HG03103 (cell line): ENCODE data around the gene AFF2.

Source experiments
- ATAC-seq: cut with Tn5 transposase; IDR thresholded peaks from one replicate; pipeline ENCODE4 v1.9.1; 2021; ENCODE audit warnings: low read depth; ENCODE audit not compliant: unreplicated experiment

AFF2 gene

DNA sequence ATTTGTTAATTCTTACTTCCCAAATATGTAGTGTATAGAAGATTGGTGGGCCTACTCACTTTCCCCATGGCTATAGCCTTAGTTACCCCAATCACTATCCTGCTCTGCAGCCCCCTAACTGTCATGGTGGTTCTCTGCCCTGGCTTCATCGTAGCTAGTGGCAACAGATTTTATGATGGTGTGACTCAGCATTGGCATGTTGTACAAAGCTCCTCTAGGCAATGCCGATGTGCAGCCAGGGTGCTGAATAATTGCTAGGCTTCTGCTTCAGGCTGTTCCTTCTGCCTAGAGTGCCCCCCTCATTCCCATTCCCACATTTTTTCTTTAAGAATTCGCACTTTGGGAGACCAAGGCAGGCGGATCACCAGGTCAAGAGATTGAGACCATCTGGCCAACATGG lies 35.2 kb downstream of the AFF2 start:
- no peak for ATAC-seq

DNA sequence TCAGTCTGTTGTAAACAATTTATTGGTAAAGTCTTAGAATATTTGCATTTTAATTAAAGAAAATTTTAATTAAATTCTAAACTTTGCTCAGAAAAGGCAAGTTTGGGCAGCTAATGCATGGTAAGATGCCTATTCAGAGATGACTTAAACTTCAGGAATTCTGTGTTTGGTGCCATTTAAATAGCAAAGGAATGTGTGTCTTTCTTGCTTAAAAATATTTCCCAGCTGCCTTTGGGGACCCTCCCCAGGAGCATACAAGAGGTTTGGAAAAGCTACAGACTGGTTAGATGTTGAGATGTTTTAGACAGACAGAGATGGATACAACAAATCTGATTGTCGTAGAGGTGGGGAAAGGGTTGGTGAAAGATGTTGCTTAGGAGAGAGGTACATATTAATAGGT lies 36.5 kb downstream of the AFF2 start:
- ATAC-seq = no peak

DNA sequence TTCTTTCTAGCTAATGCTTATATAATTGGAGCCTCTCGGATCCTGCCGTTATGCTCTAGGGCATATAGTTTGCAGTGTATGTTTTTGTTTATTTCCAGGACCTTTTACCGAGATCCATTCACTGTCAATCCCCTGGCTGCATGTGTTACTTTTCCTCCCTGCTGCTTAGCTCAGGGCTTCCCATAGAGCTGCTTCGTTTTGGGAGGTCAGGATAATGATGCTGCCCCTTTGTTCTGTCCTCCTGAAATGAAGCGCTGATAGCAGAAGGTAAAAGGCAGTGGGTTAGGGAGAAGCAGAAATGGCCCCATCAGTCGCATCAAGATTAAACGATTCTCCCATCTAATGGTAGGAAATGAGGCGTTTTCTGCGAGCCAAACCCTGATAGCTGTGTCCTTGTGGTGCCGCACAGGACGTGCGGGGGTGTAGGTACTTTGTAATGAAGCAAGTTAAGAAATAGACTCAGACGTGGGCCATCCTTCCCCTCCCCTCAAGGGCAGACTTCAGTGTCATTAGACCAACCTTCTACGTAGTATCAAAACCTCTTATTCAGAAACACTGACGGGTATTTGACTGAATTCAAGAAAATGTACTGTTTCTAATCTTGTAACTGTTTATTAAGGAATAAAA lies 37.3 kb downstream of the AFF2 start:
- no peak for ATAC-seq

DNA sequence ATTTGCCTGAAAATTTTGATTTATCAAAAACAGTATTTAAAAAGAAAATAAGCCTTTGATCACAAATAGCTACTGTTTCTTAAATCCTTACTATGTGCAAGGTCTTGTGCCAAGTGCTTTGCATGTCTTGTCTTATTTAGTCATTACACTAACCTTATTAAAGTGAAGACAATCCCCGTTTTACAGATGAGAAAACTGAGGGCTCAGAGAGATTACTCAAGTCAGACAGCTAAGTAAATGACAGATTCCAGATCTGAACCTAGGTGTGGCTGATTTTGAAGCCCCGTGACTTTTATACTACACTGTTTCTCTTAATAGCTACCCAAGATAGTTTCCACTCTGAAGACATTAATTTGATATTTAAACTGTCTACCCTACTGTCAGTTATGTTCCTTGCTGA lies 38.2 kb downstream of the AFF2 start:
- ATAC-seq = no peak

DNA sequence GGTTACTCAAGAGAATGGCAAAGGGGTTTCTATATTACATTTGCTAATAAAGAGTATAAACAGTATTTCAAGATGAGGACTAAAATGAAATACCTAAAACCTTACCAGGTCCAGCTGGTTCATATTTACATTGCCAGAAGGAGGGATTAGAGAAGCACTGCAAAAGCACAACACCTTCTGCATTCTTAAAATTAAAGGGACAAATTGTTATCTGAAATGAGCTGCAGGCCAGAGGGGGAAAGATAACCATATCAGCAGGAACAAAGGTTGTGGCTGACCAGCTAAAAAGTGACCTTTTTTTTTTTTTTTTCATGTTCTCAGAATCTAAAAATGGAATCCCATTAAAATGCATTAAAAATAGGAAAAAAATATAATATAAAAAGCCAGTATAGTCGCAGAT lies 39.7 kb downstream of the AFF2 start:
- no peak for ATAC-seq

DNA sequence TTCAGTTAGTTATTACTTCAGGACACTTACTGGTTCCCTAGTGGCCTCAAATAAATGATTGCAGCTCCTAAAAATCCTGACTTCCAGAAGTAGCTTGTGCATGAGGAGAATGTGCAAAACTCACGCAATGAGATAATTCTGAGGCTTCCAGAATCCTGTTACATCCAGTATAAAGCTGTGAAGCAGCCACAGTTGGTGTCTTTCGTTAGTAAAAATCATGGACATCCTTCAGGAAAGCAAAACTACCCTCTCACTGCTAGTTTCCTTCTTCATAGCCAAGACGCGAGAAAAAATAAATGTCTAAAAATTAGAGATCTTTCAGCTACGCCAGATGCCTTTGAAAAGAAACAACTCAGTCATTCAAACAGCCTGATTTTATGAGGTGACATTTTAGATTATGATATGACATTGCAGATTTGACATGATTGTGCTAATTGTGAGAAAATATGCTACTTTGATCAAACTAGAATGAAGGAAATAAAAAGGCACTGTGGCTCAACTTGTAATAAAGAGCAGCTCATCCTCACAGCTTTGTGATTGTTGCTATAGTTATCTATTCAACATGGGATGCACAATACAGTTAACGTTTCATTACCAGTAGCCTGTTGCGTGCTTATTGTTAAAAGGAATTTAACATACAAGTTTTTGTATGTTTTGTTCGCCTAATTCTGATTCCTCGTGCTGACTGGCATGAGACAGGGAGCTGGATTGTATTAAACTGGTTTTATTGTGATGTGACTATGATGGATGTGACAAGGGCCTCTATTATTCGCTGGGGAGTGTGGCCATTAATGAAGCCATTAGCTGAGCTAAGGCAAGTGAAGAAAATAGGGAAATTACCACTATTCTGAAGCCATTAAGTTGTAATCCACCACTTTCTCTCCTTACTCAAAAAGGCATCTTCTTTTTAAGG lies 40.5 kb downstream of the AFF2 start:
- ATAC-seq = no peak

DNA sequence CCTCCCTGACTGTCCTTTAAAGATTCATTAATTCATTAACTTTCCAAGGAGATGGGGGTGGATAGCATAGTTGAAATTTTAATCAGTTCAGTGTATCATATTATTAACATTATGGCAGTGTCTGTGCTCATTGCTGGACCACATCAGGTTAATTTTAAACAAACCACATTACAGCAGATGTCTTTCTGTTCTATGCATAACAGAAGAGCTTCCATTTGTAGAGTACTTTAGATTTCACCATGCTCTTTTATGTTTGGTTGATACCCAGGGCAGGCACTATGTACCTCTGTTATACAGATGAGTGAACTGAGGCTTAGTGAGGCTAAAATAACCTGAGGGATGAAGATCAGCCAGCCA lies 41.1 kb downstream of the AFF2 start:
- no peak for ATAC-seq

DNA sequence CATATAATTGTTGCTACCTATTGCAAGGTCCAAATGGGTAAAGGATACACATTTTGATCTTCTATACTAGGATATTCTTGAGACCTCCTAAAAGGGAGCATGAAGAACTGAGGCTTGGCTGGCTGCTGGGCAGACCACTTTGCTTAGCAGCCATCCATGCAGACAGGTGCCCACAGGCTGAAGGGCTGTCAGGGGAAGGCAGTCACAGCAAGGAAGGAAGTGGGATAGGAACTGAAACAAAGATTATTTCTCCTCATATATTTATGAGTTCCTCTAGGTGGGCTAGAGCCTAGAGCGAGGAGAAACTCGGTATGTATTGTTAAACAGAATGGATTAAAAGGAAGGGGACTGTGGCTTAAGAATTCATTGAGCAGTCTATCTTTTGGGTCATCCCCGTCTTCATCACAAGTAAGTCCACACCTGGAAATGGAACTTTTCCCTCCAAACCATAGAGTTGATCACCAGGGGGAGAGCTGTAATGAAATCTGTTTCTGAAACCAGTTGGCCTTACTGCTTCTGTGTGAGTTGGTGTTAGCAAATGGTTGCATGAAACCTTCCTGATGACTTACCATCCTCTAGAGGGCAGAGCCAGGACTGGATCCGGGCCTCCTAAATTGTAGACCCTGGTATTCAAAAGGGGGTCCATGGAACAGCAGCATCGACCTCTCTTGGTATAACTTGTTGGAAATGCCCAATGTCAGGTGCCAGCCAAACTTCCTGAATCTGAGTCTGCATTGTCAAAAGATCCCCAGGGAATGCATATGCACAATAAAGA lies 42.3 kb downstream of the AFF2 start:
- no peak for ATAC-seq

DNA sequence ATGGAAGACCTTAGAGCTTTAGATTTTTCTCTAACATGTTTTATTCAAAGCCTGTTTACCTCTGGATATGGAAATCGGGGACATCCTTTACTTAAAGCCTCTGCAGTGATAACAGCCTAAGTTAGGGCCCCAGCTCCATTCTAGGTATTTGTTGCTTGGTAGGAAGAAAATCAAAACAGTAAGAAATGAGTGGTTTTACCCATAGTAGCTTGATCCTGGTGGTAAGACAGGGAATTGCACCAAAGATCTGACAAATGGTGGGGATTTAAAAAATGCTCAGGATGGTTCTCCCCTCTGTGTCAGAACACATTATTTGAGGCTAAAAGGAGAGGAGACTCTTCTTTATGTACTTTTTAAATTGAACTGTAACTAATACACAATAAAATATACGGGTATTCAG lies 52.4 kb downstream of the AFF2 start:
- ATAC-seq = no peak

- ATAC-seq = no peak
These were observed 54.7 kb downstream of the AFF2 start for GRCh38 chrX:148555101-148555500.

DNA sequence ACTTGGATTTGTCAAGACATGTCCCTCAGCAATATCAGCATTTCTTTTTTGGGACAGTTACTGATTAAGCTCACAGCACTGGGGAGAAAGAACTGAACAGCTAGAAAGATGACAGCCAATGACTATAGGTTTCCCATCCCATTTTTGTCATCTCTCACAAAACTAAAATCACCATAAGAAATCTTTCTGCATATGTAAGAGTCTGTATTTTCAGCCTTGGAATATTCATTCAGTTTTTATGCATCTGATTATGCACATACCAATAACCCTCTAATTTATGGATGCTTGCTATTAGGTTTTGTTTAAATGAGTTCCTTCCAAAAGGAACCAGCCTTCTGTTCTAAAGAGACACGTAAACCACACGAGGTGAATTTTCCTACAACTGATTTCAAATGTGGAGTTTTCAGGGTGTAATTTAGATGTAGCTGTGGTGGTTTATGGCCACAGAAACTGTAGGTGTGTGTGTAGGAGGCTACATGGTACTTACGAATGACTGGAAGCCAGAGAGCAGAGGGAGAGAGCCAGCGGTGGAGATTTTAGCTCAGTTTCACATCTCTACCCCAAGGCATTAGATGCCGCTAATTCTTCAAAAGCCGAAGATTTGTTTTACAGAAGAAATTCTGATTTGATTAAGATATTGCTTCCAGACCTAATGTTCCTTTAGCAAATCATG lies 55.3 kb downstream of the AFF2 start:
- ATAC-seq = no peak

DNA sequence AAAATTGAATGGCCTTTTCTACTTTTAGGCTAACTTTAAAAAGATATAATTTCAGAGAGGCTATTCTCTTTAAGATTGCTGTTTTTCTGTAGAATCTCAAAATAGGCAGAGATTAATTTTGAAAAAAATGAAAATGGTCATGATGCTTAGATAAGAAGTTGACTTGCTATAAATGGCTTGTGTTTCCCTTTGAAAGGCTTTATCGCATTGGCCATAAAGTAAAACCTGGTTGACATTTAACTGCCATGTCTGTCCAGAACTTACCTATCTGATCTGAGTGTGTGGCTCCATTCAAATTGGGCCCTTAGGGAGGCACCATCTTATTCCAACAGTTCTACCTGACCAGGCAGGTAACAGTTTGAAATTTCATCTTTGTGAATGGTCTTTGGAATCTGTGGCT lies 56.1 kb downstream of the AFF2 start:
- no peak for ATAC-seq

- ATAC-seq = no peak
These were observed 62.4 kb downstream of the AFF2 start for GRCh38 chrX:148562846-148563245.

GRCh38 chrX:148567229-148567628 lies 66.8 kb downstream of the AFF2 start:
- ATAC-seq = no peak

DNA sequence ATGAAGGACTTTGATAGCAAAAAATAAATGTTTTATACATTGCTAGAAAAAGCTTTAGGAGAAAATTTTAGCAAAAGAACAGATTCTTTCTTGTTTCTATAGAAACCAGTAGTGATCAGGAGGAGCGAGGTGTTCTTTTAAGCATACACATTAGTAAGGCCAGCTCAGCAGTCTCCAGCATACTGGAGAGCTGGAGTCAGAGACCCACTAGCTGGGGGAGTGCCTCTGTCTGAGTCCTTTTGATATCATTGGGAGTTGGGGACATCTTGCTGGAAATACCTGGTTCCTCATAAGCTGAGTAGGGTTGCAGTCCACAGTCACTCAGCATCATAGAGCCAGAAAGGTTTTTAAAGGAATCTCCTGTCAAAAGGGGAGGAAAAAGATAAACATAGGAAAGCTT lies 67.4 kb downstream of the AFF2 start:
- ATAC-seq = no peak

DNA sequence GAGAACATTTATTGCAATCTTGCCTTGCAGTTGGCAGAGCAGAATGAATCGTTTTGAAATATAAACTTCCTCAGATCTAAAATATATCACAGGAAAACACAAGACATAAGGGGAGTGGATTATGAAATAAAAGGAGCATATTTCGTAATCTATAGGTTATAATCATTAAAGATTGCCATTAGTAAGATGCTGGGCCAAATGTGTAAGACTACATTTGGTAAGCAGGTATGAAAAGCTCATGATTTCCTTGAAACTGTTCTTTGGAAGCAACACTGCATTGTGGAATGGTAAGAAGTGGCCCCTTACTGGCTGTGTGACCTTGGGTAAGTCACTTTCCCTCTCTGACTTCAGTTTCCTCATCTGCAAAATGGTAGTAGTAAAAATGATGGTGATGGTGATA lies 68.3 kb downstream of the AFF2 start:
- ATAC-seq = no peak

DNA sequence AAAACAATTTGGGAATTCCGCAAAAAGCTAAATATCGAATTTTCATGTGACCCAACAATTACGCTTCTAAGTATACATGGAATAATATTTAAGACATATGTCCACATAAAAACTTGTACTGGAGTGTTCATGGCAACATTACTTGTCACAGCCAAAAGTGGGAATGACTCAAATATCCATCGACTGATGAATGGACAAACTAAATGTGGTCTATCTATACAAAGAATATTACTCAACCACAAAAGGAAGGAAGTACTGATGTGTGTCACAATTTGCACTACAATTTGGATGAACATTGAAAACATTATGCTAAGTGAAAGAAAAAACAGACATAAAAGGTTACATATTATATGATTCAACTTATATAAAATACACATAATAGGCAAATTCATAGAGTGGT lies 71.9 kb downstream of the AFF2 start:
- no peak for ATAC-seq

DNA sequence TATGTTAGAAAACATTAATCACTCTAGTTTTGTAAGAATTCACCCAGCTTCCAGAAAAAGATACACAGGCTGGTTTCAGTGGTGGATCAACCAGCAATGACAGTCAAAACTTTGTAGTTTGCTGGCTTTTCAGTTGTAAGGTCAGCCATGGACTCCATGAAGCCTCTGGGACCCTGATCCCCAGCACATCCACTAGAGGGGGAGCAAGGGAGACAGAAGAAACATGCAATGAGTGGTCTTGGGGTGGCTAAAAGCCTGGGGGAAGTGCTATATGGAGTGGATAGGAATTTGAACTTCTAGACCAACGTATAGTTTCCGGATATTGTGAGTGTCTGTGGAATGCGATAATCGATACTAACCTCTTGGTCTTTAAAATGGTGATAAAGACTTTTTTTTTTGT lies 72.7 kb downstream of the AFF2 start:
- ATAC-seq = no peak

DNA sequence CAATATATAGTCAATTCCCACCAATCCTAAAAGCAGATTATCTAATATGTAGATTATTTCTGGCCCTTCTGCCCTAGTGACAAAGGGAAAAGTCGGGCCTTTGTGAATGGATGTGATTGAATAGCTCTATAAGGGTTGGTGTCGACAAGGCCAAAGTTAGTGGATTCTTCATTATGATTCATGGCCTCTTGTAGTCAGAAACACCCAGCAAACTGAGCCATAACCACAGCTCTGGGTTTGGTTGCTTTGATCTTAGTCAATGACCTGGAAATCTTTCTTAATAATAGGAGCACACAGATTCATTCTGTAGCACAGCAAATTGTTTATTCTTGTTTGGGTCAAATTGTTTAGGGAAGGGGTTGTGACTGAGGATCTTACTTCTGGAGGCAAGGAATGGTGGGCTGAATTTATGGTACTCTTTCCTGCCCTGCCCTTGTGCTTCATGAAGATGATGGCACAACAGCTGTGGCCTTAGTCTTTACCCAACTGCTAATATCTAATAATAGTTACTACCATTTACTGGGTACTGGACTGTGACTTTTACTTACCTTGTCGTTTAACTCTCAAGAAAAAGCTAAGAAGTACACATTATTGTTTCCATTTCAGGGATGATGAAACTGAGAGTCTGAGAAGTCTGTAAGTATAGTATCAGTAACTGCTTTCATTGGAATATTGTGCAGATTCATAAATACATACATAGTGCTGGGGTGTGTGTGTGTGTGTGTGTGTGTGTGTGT lies 74.0 kb downstream of the AFF2 start:
- no peak for ATAC-seq

DNA sequence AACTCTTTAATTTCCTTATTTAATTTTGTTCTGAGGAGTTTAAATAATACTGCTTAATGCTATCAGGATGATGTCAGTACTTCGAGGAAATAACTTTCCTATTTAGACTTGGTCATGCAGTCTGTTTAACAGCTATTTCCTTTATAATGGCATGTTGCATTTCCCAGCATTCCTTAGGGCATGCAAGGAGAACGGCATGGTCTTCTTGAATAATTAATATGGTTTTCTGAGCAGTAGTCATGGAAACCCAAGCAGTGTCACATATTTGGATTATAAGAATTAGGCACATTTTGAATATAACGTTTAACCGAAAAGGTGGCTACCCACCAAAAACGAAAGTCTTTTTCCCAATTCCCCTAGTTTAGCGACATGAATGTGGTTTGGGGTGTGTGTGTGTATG lies 76.0 kb downstream of the AFF2 start:
- no peak for ATAC-seq
